HL-60/S4 treated with retinoic acid at 250 ng/mL for 4 days and 3 days (cell line): ENCODE data around the gene LYPD6B.

ENCODE experiments used
- in situ Hi-C: fragments of 300-500 bp; cut with MboI; formaldehyde crosslinking; loops from 2 replicates; pipeline ENCODE4 v1.7.0; 2022; ENCODE audit warnings: low sequenced_read_pairs

LYPD6B gene

DNA sequence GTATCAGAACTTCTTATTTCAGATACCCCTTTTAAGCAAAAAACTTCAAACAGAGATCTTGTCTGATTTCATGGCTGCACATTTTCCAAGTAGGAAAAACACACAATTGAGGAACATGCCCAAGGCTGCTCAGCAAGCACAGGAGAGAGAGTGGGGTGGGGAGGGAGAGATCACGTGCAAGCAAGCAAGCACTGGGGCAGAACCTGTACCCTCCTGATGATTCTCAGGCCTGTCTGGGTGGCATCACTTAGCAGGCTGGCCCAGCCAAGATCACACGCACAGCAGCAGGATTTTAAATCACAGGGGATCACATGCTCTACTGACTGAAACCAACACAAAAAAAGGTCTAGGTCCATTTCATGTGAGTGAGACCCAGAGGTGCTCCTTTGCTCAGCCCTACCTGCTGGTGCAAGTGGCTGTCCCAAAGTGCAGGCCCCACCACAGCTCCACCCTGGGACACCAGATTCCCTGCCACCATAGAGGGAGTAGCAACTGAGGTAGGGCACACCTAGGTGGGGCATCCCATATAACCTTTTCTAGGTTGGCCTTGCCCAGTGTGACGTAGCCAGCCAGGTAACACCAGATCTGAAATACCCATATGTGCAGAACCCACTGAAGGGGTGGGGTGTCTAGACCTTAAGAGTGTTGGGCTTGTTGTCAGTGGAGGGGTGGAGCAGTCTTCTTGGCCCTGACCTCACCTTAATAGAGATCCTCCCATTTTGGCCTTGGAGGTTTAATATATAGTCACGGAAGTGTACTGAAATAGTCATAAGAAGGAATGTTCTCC is 1.8 kb upstream of the LYPD6B start:
- in situ Hi-C loops: no loop called here

DNA sequence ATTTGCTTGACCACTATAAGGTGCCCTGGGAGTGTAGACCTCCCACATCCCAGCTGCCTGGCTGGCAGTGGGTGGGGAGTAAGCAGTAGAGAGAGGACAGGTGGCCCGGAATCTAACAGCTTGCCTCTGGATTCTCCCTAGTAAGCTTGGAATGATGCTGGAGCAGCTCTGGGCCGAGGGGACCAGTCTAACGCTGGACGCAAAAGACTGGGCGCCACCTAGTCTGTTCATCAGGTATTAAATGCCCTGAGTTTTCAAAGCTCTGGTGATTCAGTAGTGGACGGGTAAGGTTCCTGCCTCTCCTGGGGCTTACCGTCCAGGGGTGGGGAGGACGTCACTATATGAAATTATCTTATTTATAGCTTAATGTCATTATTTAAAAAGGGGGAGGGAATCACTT is 648 bp upstream of the LYPD6B start:
- in situ Hi-C loops: no loop called here

- in situ Hi-C loops: no loop called here
Observed at GRCh38 chr2:149039213-149039724, 770 bp downstream of the LYPD6B start.

GRCh38 chr2:149040451-149040850 is 2.0 kb downstream of the LYPD6B start:
- in situ Hi-C loops: no loop called here

GRCh38 chr2:149041482-149041881 is 3.0 kb downstream of the LYPD6B start:
- in situ Hi-C loops: no loop called here

DNA sequence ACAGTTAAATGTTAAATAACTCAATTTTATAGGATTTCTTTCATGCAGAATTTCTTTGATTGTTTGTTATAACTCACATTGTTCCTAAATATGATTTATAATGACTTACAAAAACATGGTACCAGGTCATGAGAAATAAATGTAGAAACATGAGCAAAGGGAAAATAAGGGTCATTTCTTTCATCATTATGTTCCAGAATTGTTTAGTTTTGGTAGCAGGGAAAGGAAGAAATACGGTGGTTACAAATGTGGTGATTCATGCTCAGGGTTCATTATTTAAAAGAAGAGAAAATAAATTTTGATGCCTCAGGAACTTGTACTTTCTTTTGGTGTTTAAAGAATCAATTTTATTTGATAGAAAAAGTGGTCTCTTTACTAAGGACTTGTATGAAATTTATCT is 4.4 kb downstream of the LYPD6B start:
- in situ Hi-C loops: no loop called here

DNA sequence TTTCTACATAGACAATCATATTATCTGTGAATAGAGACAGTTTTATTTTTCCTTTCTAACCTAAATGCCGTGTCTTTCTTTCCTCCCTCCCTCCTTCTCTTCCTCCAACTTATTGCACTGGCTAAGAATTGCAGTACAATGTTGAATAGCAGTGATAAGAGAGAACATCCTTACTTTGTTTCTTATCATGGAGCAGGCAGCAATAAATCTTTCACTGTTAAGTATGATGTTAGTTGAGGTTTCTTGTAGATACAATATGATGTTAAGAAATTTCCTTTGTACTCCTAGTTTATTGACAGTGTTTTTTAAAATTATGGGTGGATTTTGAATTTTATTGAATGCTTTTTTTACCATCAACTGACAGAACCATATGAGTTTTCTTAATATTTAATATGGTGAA is 6.0 kb downstream of the LYPD6B start:
- in situ Hi-C loops: no loop called here

DNA sequence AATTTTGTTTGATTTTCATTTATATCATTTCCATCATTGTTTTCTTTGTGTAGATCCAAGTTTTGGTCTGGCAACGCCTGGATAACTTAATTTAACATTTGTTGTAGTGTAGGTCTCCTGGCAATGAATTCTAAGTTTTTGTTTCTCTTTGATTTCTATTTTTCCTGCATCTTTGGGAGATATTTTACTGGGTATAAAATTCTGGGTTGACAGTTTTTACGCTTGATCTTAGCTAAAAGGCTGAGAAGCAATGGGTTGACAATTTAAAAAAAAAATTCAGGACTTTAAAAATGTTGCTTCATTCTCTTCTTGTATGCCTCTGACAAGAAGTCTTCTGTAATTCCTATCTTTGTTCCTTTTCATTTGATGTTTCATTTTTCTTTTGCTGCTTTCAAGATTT is 8.6 kb downstream of the LYPD6B start:
- in situ Hi-C loops: no loop called here

DNA sequence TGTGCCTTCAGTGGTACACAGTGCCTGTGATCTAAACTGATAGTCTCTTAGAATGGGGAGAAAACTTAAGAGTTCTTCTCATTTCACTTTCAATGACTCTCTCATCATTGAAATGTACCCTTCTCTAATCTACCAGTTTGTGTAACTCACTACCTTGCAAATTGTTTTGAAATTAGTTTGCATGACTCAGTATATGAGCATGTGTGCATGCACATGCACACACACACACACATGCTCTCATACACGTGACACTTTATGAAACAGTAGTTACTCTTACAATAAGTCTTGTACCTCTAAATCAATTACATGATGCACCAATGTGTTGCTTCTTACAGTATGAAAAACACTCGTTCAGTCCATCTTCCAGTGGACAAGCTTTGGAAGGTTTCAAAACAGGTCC is 10.6 kb downstream of the LYPD6B start:
- in situ Hi-C loops: no loop called here

GRCh38 chr2:149050188-149050587 is 11.7 kb downstream of the LYPD6B start:
- in situ Hi-C loops: no loop called here

DNA sequence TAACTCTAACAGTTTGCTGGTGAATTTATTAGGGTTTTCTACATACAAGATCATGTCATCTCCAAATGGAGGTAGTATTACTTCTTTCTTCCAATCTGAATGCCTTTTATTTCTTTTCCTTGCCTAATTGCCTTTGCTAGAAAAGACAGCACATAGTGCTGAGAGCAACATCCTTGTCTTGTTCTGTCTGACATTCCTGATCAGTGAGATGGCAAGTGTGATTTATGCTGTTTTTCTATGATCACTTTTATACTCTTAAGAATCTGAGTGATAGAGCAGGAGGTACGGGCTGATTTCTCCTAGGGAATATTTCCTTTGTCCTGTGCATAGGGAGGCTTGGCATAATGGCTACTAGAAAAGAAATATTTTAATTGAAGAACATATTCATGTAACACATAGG is 17.3 kb downstream of the LYPD6B start:
- in situ Hi-C loops: no loop called here

- in situ Hi-C loops: no loop called here
Observed at GRCh38 chr2:149056541-149057255, 18.2 kb downstream of the LYPD6B start.

- in situ Hi-C loops: no loop called here
Observed at GRCh38 chr2:149057401-149057800, 18.9 kb downstream of the LYPD6B start.

DNA sequence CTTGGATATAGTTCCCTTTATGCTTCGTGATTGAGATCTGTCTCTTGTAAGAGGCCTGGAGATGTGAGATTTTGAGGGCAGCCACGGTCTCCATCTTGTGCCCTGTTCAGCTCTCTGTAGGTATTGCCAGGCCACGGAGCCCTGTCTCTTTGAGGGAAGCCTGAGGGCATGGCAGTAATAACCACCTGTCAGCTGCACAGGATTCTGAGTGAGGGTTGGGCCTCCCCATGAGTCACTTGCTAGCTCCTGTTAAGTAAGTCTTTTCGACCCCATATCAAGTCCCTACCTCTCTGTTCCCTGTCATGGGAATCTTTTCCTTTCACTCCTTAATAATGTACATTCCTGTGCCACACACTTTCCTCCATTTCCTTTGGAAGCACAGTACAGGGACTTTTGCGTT is 20.4 kb downstream of the LYPD6B start:
- in situ Hi-C loops: no loop called here

- in situ Hi-C loops: no loop called here
Observed at GRCh38 chr2:149059822-149060221, 21.3 kb downstream of the LYPD6B start.

DNA sequence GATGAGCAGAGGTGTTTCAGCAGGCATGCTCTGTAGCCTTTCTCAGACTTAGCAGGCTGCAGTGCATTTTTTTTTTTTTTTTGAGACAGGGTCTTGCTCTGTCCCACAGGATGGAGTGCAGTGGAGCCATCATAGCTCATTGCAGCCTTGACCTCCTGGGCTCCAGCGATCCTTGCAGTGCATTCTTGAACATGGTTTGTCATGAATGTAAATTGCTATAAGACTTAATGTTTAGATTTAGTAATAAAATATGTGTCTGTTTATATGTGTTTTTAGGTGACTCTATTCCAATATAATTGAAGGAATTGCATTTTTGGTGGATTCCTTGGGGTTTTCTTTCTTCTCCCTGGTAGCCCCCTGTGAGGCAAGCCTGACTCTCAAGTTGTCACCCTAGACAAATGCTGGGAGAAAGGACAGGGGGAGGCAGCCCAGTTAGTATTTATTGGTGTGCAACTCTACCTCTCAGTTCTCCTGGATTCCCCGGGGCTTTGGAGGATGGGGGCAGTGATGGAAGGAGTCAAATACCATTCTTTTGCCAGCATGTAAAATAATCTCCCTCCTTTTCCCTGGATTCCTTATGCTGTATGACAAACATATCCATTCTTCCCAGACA is 22.7 kb downstream of the LYPD6B start:
- in situ Hi-C loops: no loop called here

DNA sequence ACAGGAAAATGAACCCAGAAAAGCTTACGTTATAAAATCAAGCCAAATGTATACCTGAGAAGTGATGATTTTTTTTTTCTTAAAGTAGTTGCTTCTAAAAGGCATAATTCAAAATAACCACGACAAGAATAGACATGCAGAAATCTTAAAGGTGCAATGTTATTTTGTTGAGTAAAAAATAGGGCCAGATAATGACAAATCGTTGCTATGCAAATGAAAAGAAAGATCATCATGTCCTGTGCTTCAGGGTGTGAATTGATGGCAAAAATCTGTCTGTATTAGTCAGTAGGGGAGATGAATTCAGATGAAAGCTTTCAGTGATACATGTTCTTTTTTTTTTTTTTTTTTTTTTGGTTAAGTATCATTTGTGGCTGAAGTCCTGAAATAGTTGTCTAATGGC is 24.0 kb downstream of the LYPD6B start:
- in situ Hi-C loops: no loop called here

DNA sequence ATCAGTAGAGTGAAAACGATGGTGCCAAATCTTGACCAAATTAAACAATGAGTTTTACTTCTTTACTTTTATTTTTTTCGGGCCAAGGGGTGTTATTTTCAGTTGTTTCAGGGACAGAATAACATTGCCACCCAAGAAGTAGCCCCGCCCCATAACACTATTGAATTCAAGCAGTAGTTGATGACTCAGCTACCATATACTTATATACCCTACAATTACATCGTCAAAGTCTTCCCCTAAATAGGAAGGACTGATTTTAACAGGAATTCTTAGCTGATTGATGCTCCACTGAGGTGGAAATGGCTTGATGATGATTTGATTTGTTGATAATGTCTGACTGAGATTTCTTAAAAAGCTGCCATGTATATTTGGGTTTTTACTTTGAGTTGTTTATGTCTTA is 24.7 kb downstream of the LYPD6B start:
- in situ Hi-C loops: no loop called here

DNA sequence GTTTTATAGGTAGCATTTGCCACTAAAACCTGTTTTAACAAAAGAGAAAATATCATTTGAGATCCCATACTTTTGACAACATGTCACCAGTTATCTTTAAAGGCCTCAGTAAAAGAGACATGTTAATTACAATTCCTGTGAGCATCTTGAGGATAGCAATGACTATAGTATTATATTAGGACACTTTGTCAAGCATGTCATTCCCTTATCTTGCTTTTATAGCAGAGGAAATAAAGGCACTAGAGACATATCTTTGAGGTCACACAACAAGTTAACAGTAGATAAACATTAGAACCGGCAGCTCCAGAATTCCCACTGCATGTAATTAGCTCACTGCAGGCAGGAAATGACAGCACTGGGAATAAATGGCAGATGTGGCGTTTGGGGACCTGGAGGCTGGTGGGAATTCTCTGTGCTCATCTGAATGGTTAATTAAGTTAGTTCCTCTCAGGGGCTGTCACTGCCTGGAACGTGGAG is 25.9 kb downstream of the LYPD6B start:
- in situ Hi-C loops: no loop called here

DNA sequence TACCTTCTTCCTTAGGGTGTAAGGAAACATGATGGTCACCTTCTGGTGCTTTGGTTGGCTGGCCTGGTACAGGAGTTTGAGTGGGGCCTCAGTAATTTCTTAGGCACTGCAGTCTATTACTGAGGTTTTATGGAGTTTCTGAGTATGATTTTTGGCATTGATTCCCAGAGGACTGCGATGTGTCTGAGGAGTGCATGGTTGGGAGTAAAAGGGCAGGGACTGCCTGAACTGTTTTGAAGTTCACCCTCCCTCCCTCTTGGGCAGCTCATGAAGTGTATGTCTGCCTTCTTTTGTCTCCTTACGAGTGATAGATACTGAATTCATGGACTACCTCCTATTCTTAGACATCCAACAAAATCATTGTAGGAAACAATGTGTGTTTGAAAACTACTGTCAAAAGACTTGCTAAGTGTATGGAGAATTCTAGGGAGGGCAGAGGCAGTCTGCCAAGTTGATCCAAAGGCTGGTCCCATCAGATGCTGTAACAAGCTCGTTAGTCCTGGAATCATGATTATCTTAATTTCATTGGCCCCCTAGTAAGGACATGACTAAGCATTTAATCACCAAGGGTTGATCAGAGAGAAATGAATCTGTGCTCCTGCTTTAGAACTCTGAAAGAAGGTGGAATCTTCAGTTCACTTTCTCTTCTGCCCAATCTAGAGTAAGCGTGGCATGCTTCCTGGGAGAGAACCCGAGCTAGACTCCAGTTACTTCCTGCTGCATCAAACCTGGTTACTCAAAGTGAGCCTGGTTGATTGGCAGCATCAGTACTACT is 26.5 kb downstream of the LYPD6B start:
- in situ Hi-C loops: no loop called here
